Measurements from ENCODE around the gene DHRS12. TPM values are rescaled to one million over a fixed set of nuclear protein-coding genes. Genes with fewer than 3 reads are reported as not detected.

Gene DHRS12
- 10 to 100 TPM in 3 of 4 donors, 1 to 10 TPM in 1; 8.1 to 21.7 (median 12.5) TPM for total RNA-seq

- DNase-seq, result peak; percentile 92 to 96 (median 94)
- Histone ChIP-seq H3K4me3 (peak within 1 kb of the TSS; percentile 78 to 97 (median 84)), H3K36me3 (no peaks in the 10 kb centered on the region), H3K9me3 (no peaks in the 10 kb centered on the region), H3K27ac (peak within 1 kb of the TSS; percentile 100), H3K27me3 (no peaks in the 10 kb centered on the region), H3K4me1 (peaks cover 0 to 25% (median 8%) of the 10 kb centered on the region in 4 donors)
- TF ChIP-seq, protein P1, sequence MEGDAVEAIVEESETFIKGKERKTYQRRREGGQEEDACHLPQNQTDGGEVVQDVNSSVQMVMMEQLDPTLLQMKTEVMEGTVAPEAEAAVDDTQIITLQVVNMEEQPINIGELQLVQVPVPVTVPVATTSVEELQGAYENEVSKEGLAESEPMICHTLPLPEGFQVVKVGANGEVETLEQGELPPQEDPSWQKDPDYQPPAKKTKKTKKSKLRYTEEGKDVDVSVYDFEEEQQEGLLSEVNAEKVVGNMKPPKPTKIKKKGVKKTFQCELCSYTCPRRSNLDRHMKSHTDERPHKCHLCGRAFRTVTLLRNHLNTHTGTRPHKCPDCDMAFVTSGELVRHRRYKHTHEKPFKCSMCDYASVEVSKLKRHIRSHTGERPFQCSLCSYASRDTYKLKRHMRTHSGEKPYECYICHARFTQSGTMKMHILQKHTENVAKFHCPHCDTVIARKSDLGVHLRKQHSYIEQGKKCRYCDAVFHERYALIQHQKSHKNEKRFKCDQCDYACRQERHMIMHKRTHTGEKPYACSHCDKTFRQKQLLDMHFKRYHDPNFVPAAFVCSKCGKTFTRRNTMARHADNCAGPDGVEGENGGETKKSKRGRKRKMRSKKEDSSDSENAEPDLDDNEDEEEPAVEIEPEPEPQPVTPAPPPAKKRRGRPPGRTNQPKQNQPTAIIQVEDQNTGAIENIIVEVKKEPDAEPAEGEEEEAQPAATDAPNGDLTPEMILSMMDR (IDR thresholded peaks at IDR 0.05), result peak in 2 of 6 experiments; percentile 21 to 33
- TF ChIP-seq POLR2A (IDR thresholded peaks at IDR 0.05), result peak; percentile 84 to 90
Observed at GRCh38 chr13:51803422-51804294, at the start of gene DHRS12. Gene DHRS12 (minus strand): TSS chr13:51804163. CDS start chr13:51799659, 4,504 bp downstream.

GRCh38 chr13:51849145-51850101 is 45.5 kb upstream of the DHRS12 start:
- DNase-seq, result no peak
- no peak for TF ChIP-seq POLR2A (IDR thresholded peaks at IDR 0.05)
- TF ChIP-seq, protein P1 (IDR thresholded peaks at IDR 0.05), result peak in 4 of 6 experiments; percentile 25 to 38 (median 33)
- no peaks in the 10 kb centered on the region for H3K9me3 ChIP-seq

GRCh38 chr13:51848674-51849073 is 44.7 kb upstream of the DHRS12 start:
- H3K27ac ChIP-seq, result no peak overlapping the region
- H3K4me1 ChIP-seq, result peaks cover 0 to 13% (median 0%) of the 10 kb centered on the region in 4 donors
- no peak overlapping the region for H3K4me3 ChIP-seq
- no peak for DNase-seq
- H3K27me3 ChIP-seq, result no peaks in the 10 kb centered on the region
- TF ChIP-seq, protein P1 (IDR thresholded peaks at IDR 0.05), result no peak
- no peak for TF ChIP-seq POLR2A (IDR thresholded peaks at IDR 0.05)
- no peaks in the 10 kb centered on the region for H3K36me3 ChIP-seq
- no peaks in the 10 kb centered on the region for H3K9me3 ChIP-seq

More at GRCh38 chr13:51849145-51850101, 45.5 kb upstream of the DHRS12 start:
- Histone ChIP-seq H3K36me3 (no peaks in the 10 kb centered on the region), H3K4me3 (no peak overlapping the region), H3K27ac (no peak overlapping the region), H3K27me3 (no peaks in the 10 kb centered on the region), H3K4me1 (peaks cover 0 to 13% (median 0%) of the 10 kb centered on the region in 4 donors)

DNA sequence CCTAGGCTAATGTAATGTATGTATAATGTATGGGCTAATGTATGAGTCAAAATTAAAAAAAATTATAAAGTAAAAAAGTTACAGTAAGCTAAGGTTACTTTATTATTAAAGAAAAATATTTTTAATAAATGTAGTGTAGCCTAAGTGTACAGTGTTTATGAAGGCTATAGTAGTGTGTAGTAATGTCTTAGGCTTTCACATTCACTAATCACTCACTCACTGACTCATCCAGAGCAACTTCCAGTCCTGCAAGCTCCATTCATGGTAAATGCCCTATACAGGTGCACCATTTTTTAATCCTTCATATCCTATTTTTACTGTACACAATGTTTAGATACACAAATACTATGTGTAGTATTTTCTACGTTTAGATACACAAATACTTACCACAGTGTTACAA is 42.8 kb upstream of the DHRS12 start:
- H3K4me3 ChIP-seq, result no peak overlapping the region
- H3K27ac ChIP-seq, result no peak overlapping the region
- peaks cover 0 to 13% (median 0%) of the 10 kb centered on the region in 4 donors for H3K4me1 ChIP-seq
- no peak for DNase-seq
- H3K36me3 ChIP-seq, result no peaks in the 10 kb centered on the region
- H3K27me3 ChIP-seq, result no peaks in the 10 kb centered on the region
- TF ChIP-seq, protein P1 (IDR thresholded peaks at IDR 0.05), result no peak
- TF ChIP-seq POLR2A (IDR thresholded peaks at IDR 0.05), result no peak
- no peaks in the 10 kb centered on the region for H3K9me3 ChIP-seq

GRCh38 chr13:51845574-51846318 is 41.8 kb upstream of the DHRS12 start:
- Histone ChIP-seq H3K9me3 (no peaks in the 10 kb centered on the region), H3K27ac (no peak overlapping the region), H3K4me3 (peak overlapping the region in 2 of 4 donors; percentile 33 to 47), H3K27me3 (no peaks in the 10 kb centered on the region), H3K36me3 (no peaks in the 10 kb centered on the region), H3K4me1 (peaks cover 0 to 13% (median 0%) of the 10 kb centered on the region in 4 donors)
- no peak for DNase-seq
- no peak for TF ChIP-seq POLR2A (IDR thresholded peaks at IDR 0.05)
- TF ChIP-seq, protein P1 (IDR thresholded peaks at IDR 0.05), result no peak

All from Peyer's patch (tissue), 4 donors.